GM12878 (cell line): ENCODE results near the gene NFKBIA. TPM values are rescaled to one million over a fixed set of nuclear protein-coding genes. Genes with fewer than 3 reads are reported as not detected.

ENCODE experiments used
- ATF3 ChIP-seq: IDR thresholded peaks from 2 replicates; pipeline ENCODE4 v1.6.1; 2011; ENCODE audit warnings: low read depth, mild to moderate bottlenecking, low read length, moderate library complexity, borderline replicate concordance; ENCODE audit errors: extremely low read depth
- RAD21 ChIP-seq: IDR thresholded peaks from 2 replicates; pipeline ENCODE4 v1.6.1; 2011; ENCODE audit warnings: mild to moderate bottlenecking, low read depth, low read length, moderate library complexity; ENCODE audit not compliant: insufficient read depth
- ZSCAN29 ChIP-seq: fragments of 450-650 bp; IDR thresholded peaks from 2 replicates; pipeline ENCODE4 v1.6.1; 2017; ENCODE audit warnings: mild to moderate bottlenecking, moderate library complexity
- polyA plus RNA-seq, 11 experiments: library from polyadenylated mRNA; depleted of rRNA in 4 of 11; unstranded in 6 of 11; stranded (reverse) in 5 of 11; fragments of >200 nt; fragmentation: Nextera tagmentation in 4 of 11; fragmentation: Illumina TruSeq in 1 of 11; extraction: Ambion mirVana in 4 of 11; extraction: Trizol in 1 of 11; gene quantifications; 1 replicate in 1 of 11; 2 replicates in 10 of 11; pipeline versions ENCODE4 v1.2.1 to v1.2.3, GENCODE V29; 2011 to 2016; ENCODE audit warnings: inconsistent platforms in 2 of 11, missing spikeins in 2 of 11, low read depth in 1 of 11
- total RNA-seq, 4 experiments: library from RNA; depleted of rRNA in 3 of 4; stranded (reverse); fragments of >200 nt in 3 of 4; fragmentation: Illumina TruSeq in 1 of 4; extraction: Trizol in 1 of 4; gene quantifications; 2 replicates each; pipeline versions ENCODE4 v1.2.1 to v1.2.3, GENCODE V29; 2013 to 2021
- TF ChIP-seq, protein P1 (sequence below): fragments of 450-650 bp; formaldehyde crosslinking; IDR thresholded peaks from 2 replicates; pipeline ENCODE4 v1.5.0; 2022; ENCODE audit warnings: mild to moderate bottlenecking, missing genetic modification characterization

The NFKBIA gene
- total and polyA plus RNA-seq, 10 of the 15 experiments (the other 5 are each of a cell fraction or from before 2014, with no cell fraction given): 123 to 419 (median 267) TPM

- TF ChIP-seq, protein P1, sequence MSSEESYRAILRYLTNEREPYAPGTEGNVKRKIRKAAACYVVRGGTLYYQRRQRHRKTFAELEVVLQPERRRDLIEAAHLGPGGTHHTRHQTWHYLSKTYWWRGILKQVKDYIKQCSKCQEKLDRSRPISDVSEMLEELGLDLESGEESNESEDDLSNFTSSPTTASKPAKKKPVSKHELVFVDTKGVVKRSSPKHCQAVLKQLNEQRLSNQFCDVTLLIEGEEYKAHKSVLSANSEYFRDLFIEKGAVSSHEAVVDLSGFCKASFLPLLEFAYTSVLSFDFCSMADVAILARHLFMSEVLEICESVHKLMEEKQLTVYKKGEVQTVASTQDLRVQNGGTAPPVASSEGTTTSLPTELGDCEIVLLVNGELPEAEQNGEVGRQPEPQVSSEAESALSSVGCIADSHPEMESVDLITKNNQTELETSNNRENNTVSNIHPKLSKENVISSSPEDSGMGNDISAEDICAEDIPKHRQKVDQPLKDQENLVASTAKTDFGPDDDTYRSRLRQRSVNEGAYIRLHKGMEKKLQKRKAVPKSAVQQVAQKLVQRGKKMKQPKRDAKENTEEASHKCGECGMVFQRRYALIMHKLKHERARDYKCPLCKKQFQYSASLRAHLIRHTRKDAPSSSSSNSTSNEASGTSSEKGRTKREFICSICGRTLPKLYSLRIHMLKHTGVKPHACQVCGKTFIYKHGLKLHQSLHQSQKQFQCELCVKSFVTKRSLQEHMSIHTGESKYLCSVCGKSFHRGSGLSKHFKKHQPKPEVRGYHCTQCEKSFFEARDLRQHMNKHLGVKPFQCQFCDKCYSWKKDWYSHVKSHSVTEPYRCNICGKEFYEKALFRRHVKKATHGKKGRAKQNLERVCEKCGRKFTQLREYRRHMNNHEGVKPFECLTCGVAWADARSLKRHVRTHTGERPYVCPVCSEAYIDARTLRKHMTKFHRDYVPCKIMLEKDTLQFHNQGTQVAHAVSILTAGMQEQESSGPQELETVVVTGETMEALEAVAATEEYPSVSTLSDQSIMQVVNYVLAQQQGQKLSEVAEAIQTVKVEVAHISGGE: 0 out of 2 replicates have a peak, but pooled peaks have one; percentile 11
- TF ChIP-seq ATF3 (no peak), ZSCAN29 (no peak), RAD21 (no peak)
Observed at GRCh38 chr14:35400648-35401421, 3.7 kb downstream of the NFKBIA start (continued).
